K562 treated with DMSO at 1 percent for 4 hours (cell line): ENCODE results near the gene AKAIN1. TPM values are rescaled to one million over a fixed set of nuclear protein-coding genes. Genes with fewer than 3 reads are reported as not detected.

Source experiments
- total RNA-seq: library from RNA; unstranded; fragments of 300-600 nt; gene quantifications from 2 replicates; pipeline ENCODE4 v1.2.3, GENCODE V29; 2022; ENCODE audit not compliant: insufficient read depth

The AKAIN1 gene
- not detected in 2 replicates for total RNA-seq

GRCh38 chr18:5197032-5197434, at the start of gene AKAIN1:
Gene AKAIN1 (minus strand): TSS chr18:5197257. CDS start chr18:5197053, 204 bp downstream.

Other genes with a start within 250 kb of the AKAIN1 start
- gene ZBTB14, start 98.5 kb upstream of the AKAIN1 start, total RNA-seq, result 3.6 and 6.1 TPM in 2 replicates